GM21526 (cell line): ENCODE results near the gene CEND1.

Experiments used
- ATAC-seq: cut with Tn5 transposase; IDR thresholded peaks from one replicate; pipeline ENCODE4 v1.9.1; 2021; ENCODE audit warnings: moderate library complexity; ENCODE audit not compliant: unreplicated experiment, low FRiP score

The CEND1 gene

DNA sequence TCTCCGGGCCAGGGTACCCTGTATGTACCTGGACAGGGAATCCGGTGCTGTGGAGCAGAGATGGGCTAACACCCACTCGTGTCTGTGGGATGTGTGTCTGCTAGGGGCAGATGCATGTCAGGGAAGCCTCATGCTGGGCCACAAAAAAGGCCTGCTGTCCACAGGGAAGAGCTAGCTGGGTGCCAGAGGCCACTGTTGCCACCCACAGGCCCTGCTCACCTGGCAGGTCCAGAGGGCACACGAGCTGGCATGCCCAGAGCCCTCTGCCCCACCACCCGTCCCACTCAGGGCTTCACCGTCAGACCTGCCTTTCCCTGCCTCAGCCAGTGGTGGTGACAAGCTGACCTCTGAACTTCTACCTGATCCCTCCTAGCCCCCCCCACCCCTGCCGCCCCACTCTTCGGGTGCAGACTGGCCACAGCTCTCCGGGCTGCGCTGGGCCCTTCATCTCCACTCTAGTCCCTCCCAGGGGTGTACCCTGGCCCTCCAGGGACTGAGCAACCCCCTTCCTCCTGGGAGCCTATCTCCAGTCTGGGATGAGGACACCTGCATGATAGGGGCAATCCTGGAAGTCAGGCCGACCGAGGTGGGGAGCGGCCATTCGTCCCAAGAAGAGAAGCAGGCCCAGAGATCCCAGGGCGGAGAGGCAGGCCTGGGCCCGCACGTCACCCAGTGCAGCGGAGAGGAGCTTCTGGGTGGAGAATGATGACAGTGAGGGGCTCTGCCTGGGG lies 6.8 kb upstream of the CEND1 start:
- no peak for ATAC-seq

DNA sequence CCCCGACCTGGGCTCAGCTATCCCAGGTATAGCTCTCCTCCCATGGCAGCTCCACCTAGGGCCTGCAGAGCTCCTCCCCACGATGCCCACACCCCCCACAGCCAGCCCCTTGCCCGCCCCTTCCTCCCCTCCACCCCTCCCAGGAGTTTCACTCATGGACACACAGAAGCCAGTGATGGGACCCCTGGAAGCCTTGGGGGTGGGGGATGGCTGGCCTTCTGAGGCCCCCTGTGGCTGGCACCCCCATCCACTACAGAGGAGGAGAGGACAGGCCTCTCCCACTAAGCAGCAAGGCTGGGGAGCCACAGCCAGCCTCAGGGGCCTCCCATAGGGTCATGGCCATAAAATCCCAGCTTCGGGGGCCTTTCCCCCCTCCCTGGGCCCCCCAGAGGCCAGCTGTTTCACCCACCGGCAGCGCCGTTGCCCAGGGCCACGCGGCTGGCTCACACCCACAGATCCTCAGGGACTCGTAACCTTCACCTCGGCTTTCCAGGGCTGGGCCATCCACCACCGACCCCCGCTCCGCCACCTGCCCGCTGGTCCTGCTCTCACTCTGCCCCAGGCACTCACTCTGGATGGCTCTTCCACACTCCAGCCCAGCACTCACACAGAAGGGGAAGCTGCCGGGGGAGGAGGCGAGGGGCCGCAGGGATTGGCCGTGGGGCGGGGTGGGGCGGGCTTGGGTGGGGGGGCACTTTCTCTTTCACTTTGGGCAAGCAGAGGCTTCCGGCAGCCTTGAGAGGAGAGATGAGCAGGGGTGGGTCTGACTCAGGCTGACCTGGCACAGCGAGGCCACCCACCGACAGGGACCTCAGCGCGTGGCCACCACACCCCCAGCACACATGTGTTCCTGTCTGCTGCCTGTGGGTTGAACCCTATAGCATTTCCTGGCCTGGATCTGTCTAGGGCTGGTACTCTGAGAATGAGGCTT lies 6.0 kb upstream of the CEND1 start:
- no peak for ATAC-seq

DNA sequence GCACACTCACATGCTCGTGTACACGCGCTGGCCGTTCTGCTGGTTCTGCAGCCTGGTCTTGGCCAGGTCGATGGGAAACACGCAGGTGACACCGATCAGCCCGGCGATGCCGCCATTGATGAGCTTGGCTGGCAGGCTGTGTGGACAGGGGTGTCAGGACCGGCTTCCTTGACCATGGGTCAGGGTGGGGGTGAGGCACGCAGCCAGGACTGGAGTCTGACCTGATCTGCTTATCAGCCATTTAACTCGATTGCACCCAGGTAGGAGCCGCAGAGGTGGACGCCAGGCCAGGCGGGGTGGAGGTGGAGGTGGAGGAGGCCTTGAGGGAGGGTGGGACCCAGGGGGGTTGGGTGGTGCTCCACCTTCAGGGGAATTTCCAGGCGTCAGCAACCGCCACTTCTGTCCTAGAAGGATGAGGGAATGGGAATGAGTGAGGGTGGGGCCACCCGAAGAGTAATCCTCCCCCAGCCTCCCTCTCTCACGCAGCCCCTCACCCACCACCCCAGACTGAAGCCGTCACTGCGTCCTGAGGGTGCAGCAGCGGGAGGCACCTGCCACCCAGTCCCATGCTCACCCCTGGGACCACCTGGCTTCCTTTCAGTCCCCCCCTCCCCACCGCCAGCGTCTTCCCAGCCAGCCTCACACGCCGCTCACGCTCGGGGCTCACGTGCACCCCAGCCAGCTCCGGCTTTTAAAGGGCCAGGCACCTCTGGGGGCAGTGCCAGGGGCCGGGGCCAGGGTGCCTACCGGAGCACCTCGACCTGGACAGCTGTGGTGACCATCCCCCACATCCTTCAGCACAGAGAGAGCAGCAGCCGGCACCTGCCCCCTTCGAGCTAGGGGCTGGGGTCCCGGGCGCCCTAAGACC lies 5.1 kb upstream of the CEND1 start:
- no peak for ATAC-seq

DNA sequence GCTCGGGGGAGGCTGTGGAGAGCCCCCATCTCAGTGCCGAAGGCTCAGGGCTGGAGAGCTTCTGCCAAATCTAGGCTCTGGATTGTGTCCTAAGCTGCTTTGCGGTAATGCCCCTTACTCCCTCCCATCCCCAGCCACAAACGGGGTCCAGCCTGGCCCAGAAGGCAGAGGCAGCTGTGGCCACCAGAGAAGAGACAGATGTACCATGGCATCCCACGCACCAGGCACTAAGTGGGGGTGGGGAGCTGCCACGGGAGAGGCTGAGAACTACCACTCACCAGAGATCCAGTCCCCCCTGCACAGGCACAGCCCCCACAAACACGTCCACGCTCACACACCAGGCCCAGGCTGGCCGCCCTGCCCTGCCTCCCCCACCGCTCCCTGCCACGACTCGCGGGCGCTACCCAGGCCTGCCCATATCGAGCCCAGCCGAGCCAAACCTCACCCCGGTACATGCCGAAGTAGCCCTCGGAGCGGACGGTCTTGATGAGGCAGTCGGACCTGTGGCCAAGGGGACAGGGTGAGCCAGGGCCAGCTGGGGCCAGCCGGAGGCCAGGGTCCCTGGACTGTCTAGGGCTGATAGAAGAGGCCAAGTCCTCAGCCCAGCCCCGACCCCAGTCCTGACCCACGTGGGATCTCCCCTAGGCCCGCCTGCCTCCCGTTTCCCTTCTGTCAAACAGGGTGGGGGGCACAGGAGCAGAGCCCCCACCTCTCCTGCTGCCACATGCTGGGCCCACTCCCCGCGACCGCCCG lies 4.3 kb upstream of the CEND1 start:
- ATAC-seq, result no peak

DNA sequence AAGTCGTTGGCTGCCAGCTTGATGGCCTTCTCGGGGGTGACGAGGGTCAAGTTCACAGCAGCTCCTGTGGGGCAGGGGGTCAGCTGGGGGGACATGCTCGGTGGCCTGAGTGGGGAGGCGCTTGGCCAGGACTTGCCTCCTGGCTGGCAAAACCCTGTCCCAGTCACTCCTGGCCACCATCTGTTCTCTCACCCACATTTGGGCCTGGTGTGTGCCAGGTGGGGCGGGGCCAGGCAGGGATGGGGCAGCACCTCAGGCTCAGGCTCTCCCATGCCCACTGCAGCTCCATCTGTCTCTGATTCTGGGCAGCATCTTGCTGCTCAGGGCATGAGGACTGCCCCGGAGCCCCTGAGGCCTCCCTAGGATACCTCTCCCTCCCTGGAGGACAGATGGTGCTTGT lies 3.7 kb upstream of the CEND1 start:
- no peak for ATAC-seq

DNA sequence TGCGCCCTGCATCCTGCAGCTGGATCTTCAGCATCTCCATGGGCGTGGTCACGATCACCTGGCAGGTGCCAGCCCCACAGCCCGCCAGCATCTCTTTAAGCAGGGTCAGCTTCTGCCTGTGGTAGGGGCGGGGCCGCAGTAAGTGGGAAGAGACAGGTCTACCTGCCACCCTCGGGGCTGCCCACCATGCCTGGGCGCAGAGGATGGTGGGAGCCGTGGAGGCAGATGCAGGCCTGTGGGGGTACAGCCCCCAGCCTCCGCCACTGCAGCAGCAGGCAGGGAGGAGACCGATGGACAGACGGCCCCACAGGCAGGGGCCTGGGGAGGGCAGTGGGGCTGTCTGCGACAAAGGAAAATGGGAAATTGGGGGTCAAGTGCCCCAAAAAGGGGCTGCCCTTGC lies 3.0 kb upstream of the CEND1 start:
- no peak for ATAC-seq

DNA sequence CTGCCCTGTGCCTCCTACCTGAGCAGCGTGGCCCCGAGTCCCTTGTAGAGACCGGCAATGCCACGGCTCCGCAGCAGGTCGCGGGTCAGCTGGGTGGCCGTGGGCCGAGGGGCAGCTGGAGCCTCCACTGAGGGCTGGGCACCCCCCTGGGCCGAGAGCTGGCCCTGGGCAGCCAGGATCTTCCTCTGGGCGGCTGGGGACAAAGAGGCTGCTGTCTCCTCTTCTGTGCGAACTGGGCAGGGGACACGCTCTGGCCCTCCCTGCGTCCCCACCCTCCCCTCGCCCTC lies 2.6 kb upstream of the CEND1 start:
- ATAC-seq, result no peak

DNA sequence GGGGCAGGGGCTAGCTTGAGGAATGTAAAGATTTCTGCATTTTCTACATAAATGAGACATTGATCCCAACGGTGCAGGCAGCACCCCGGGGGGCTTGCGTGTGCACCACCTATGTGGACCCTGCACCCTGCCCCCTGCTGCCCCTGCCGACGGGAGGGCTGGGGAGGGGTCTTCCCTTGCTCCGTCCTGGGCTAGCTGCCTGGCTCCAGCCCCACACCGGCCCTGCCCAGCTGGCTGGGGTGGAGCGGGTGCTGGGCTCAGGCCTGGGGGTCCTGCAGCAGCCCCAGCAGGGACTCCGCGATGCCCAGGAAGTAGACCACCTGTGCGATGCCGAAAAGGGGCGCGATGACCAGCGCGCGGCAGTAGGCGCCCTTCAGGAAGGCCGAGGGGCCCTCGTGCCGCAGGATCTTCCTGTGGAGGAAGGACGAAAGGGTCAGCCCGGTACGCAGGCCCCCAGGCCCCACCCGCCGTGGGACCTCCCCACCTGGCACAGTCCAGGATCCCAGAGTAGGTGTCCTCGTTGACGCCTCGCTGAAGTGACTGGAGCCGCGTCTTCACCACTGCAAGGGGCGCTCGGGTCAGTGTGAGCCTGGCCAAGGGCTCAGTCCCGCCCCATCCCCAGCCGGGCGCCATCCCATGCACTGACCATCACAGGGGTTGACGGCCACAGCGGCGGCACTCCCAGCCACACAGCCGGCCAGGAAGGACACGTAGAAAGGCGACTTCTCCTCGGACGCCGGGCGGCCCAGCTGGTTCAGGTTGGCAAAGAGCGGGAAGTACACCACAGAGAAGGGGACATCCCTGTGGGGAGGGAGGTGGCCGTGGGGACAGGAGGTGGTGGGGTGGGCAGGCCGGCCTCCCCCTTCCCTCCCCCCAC lies 2.0 kb upstream of the CEND1 start:
- ATAC-seq, result no peak

DNA sequence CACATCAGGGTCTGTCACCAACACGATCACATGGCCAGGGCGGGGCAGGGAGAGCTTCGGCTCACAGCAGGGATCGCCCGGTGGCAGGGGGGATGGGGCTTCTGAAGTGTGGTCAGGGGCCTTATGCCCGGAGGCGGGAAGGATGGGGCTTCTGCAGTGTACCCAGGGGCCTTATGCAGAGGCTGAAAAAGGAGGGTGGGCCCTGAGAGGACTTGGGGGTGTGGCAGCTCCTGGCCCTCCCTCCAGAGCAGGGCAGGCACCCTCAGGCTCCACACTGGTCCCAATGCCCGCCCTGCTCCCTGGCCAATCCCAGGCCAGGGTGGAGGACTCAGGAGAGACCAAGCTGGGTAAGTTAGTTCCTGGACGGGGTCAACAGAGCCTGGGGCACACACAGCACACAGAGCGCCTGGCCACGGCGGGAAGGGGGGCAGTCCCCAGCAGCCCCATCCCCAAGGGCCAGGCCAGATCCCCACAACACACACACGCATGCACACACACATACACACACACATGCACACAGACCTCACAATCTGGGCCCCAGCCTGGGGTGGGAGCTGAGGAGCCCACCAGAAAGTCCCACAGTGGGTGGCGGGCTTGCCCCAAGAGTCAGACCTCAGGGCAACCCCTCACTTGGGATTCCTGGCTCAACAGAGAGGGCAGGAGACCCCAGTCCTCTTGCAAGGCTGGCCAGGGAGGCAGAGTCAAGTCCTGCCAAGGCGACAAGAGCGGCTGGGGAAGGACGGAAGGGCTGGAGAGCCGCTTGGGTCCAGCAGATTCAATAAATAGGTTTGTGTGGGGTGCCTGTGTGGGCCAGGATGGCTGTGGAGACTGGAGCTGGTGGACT lies 1.1 kb upstream of the CEND1 start:
- no peak for ATAC-seq

DNA sequence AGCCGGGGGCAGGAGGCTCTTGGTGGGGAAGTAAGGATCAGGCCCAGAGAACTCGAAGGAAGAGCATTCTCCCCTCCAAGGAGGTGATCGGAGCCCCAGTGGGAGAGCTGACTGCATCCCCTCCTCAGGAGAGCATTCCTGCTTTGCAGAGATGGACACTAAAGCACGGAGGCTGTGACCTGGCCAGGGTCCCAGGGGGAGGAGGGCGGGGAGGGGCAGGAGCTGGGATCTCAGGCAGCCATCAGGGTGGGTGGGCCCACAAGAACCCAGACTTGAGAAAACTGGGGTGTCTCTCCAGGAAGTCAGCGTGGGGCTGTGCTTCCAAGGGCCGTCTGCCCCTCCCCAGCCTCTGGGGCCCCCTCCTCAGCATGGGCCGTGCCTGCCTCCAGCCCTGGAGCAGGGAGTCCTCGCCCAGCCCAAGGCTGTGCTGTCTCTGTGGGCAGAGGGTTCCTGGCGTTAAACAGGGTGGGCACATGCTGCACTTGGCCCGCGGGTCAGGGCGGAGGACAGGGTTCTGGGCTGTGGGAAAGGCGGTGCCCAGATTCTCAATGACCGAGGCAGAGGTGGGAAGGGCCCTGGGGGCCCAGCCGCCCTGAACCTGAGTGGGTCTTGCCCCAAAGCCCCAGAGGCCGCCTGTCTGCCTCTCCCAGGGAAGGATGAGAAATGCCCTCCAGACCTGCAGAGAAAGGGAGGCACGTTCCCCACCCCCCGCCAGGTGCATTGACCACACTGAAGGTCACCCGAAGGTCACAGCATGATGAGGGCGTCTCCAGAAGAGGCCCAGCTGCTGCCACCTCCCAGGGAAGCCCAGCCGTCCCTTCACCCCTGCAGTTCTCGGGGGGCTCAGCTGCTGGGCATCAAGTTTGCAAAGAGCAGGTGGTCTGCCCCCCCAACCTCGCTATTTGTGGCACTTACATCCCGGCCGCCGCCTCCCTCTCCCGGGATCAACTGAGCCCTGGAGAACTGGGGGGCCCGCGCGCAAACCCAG lies 643 bp downstream of the CEND1 start:
- no peak for ATAC-seq

DNA sequence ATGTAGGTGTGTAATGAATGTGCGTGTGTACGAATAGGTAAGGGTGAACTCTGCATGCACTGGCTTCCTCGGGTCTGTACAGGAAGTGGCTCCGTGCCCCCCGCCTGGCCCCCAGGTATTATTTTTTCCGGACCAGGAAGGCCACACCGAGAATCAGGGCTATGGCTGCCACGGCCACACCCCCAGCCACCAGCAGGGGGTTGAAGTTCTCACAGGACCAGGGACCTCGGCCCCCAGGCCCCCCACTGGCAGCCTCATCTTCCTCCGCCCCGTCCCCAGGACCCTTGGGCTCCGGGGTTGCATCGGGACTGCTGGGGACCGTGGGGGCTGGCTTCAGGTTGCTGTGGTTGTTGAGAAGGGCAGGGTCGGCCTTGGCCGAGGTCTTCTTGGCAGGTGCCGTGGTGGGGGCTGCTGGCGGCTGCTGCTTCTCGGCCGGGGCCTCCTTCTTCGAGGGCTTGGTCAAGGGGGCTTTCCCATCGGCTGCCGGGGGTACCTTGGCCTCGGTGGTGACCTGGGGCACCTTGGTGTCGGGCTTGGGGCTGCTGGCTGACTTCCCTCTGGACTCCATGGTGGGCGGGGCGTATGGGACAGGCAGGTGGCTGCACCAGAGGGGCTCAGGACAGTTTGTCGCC lies 1.8 kb downstream of the CEND1 start:
- ATAC-seq, result no peak

DNA sequence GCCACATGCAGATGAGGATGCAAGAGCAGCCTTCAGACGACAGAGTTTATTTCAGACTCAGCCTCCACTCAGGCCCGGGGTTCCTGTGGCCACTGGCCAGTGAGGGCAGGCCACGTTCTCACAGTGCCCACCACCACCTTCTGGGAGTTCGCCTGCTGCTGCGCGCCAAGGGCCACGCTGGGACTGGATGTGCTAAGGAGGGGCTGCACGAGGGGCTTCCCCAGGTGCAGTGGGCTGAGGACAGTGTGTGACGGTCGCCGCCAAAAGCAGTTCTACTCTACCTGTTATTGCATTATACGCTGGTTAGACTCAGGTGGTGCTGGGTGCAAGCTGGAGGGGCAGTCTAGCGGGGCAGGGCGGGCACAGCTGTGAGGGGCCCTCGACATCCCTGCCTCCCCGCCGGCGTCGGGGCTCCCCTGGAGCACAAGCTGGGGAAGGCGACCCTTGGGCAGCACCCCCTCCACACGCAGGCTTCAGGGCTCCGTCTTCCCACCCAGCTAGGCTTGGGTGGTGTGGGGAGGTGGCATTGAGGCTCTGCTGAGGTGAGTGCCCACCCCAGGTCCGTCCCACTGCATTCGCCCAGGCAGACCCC lies 2.7 kb downstream of the CEND1 start:
- ATAC-seq, result no peak

DNA sequence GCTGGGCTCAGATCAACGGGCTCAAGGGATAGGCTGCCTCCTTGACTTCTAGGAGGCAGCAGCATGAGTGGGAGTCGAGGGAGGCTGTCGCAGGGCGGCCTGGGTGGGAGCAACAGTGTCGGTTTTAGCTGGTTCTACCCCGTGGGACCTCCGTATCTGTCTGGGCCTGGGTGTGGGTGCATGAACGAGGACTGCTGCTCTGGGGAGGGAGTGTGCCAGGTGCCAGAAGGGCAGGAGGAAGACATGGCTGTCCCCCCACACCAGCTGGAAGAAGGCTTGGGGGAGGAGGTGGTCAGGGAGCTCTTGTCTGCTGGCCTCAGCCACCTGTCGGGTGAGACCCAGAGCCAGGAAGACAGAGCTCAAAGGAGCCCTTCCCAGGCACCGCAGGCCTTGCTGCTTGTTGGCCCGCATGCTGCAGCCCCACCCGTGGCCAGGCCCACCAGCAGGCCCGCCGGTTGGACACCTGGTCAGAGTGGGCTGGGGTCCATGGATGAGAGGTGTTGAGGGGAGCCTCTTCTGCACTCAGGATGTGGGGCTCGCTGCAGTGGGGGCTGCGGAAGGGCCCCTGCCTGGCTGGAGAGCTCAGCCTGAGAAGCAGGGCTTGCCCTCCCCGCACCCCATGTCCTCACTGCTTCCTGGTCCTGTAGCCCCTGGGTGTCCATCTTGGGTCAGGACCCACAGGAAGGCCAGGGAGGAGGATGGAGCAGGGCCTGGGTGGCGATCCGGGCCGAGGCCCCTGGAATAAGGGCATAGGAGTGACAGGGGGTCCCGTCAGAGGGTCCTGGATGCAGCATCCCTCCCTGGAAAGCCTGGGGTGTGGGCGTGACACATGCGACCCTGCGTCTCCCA lies 3.4 kb downstream of the CEND1 start:
- no peak for ATAC-seq

DNA sequence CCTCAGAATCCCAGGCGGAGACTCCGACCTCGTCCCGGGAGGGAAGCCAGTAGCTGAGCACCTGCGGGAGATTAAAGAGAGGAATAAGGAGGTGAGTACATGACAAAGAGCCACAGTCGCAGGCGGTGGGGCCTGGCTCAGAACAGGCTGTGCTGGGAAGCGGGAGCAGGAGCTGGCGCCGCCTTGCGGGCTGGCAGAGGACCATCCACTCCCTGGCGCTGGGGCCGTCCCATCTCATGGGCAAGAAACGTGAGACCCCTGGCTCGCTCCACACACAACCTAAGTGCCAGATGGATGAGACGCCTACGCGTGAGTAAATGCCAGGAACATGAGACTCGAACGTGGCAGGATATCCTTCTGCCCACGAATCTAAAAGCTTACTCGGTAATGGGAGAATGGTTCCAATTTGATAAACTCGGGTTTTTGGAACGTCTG lies 6.3 kb downstream of the CEND1 start:
- ATAC-seq, result no peak

DNA sequence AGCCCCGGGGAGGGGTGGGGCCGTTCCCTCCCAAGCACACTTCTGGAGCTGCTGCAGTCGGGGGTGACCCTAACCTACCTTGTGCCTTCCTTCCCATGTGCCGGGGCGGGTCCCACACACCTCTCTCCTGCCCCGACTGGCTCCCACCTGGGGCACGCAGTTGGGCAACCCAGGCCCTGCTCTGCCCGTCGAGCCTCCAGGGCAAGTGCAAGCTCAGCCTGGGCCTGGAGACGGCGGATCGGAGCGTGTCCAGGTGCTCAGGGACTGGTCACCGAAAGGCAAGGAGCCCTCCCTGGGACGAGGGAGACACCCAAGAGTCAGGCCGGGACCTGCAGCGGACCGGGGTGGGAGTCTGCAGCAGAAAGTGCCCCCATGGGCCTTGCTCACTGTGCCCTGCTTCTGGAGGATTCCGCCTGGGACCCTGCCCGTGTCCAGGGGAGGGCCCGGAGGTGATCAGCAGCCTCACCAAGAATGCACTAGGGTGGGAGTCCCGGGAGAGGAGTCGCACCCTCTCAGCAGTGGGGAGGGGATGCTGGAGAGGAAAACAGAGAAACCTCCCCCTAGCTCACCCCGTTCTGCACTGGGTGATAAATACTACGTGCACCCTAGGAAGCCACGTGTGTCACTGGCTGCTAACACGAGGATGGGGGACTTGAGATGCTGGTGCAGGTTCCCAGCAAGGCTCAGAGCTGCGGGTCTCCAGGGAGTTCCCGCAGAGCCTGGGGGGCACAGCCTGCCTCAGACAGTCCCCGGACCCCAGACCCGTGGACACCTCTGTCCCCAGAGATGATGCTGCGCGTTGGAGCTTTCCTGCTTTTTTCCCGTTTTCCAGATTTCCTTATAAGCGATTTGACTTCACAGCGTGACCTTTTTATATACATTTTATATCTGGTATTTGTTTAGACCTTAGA lies 7.4 kb downstream of the CEND1 start:
- ATAC-seq, result no peak
